Keratinocyte (primary cell): Measurements from ENCODE around the gene GP9. TPM values are rescaled to one million over a fixed set of nuclear protein-coding genes. Genes with fewer than 3 reads are reported as not detected.

Experiments
- DNase-seq: peaks from one replicate; pipeline ENCODE4 v3.0.0-alpha.2; 2011; ENCODE audit warnings: low read depth, missing footprints, low spot score
- FAIRE-seq: peaks from 2 replicates; lab custom pipeline; 2011; peaks lifted over from hg19 to GRCh38; lab: Jason Lieb, UNC
- H2AFZ ChIP-seq: 2 replicates; pipeline ENCODE4 v1.6.0; 2012; ENCODE audit warnings: low read length, control low read depth, inconsistent platforms; ENCODE audit not compliant: control insufficient read depth
- H3K27ac ChIP-seq: 2 replicates; pipeline ENCODE4 v1.5.1; 2011; ENCODE audit warnings: low read length; ENCODE audit not compliant: control insufficient read depth, insufficient read depth
- H3K27me3 ChIP-seq: 3 replicates; pipeline ENCODE4 v1.6.0; 2011; ENCODE audit warnings: low read length; ENCODE audit not compliant: control insufficient read depth, insufficient read depth; ENCODE audit errors: extremely low read depth
- H3K36me3 ChIP-seq, 2 experiments: 2 replicates in 1 of 2; 3 replicates in 1 of 2; pipeline ENCODE4 v1.5.1; 2011; ENCODE audit warnings: low read length in 2 of 2, mild to moderate bottlenecking in 1 of 2; ENCODE audit not compliant: control insufficient read depth in 2 of 2, insufficient read depth in 2 of 2; ENCODE audit errors: extremely low read depth in 1 of 2
- H3K4me1 ChIP-seq: 3 replicates; pipeline ENCODE4 v1.5.1; 2011; ENCODE audit warnings: low read length; ENCODE audit not compliant: control insufficient read depth, insufficient read depth; ENCODE audit errors: extremely low read depth
- H3K4me2 ChIP-seq: 3 replicates; pipeline ENCODE4 v1.6.0; 2011; ENCODE audit warnings: low read depth, low read length; ENCODE audit not compliant: control insufficient read depth, insufficient read depth; ENCODE audit errors: extremely low read depth
- H3K4me3 ChIP-seq, 3 experiments: fragments of 200-600 bp in 1 of 3; sonication (generic) in 1 of 3; 2 replicates in 2 of 3; 3 replicates in 1 of 3; pipeline ENCODE4 v1.5.1; 2011 to 2016; ENCODE audit warnings: low read length in 3 of 3, mild to moderate bottlenecking in 3 of 3, control low read depth in 2 of 3, inconsistent platforms in 1 of 3, low read depth in 1 of 3, mixed read lengths in 1 of 3, mixed run types in 1 of 3, moderate library complexity in 1 of 3; ENCODE audit not compliant: control insufficient read depth in 2 of 3, insufficient read depth in 2 of 3; ENCODE audit errors: extremely low read depth in 1 of 3
- H3K79me2 ChIP-seq: 2 replicates; pipeline ENCODE4 v1.6.0; 2012; ENCODE audit warnings: low read length; ENCODE audit not compliant: control insufficient read depth, insufficient read depth
- H3K9ac ChIP-seq: 3 replicates; pipeline ENCODE4 v1.6.0; 2011; ENCODE audit warnings: low read length; ENCODE audit not compliant: control insufficient read depth, insufficient read depth; ENCODE audit errors: extremely low read depth
- H3K9me1 ChIP-seq: 3 replicates; pipeline ENCODE4 v1.6.0; 2011; ENCODE audit warnings: low read length; ENCODE audit not compliant: control insufficient read depth, insufficient read depth; ENCODE audit errors: extremely low read depth
- H3K9me3 ChIP-seq: 2 replicates; pipeline ENCODE4 v1.5.1; 2012; ENCODE audit warnings: low read depth, low read length; ENCODE audit not compliant: control insufficient read depth
- H4K20me1 ChIP-seq: 3 replicates; pipeline ENCODE4 v1.6.0; 2011; ENCODE audit warnings: low read length; ENCODE audit not compliant: control insufficient read depth, insufficient read depth; ENCODE audit errors: extremely low read depth
- CTCF ChIP-seq, 3 experiments: IDR thresholded peaks in 1 of 3; conservative IDR thresholded peaks in 1 of 3; optimal IDR thresholded peaks in 1 of 3; 2 replicates in 2 of 3; 3 replicates in 1 of 3; pipeline versions ENCODE3 to v1.5.1; 2011; ENCODE audit warnings: low read length in 3 of 3, mild to moderate bottlenecking in 3 of 3, moderate library complexity in 2 of 3, control low read depth in 1 of 3, inconsistent platforms in 1 of 3; ENCODE audit not compliant: insufficient read depth in 2 of 3; ENCODE audit errors: extremely low read depth in 1 of 3
- EZH2 ChIP-seq: IDR thresholded peaks from one replicate; pipeline ENCODE4 v1.6.1; 2012; ENCODE audit warnings: inconsistent platforms, mild to moderate bottlenecking, low read length, moderate library complexity
- dilution Hi-C: fragments of 300-500 bp; cut with MboI; formaldehyde crosslinking; loops from one replicate; pipeline ENCODE4 v1.7.0; 2020; ENCODE audit warnings: low sequenced_read_pairs; ENCODE audit not compliant: extremely low pct_ligation_motif_present
- polyA plus RNA-seq, 5 experiments: library from polyadenylated mRNA; depleted of rRNA in 3 of 5; stranded (reverse) in 3 of 5; stranded (forward) in 1 of 5; unstranded in 1 of 5; fragments of >200 nt; gene quantifications; 1 replicate in 1 of 5; 2 replicates in 3 of 5; 3 replicates in 1 of 5; pipeline versions ENCODE4 v1.2.1 to v1.2.3, GENCODE V29; 2011 to 2012; ENCODE audit warnings: missing spikeins in 2 of 5, low read depth in 1 of 5, low replicate concordance in 1 of 5

Gene GP9
- polyA plus RNA-seq, 1 donor (not counting 4 experiments of a cell fraction or from before 2014, with no cell fraction given), result not detected

GRCh38 chr3:129031476-129032215, 28.9 kb upstream of the GP9 start:
- Histone ChIP-seq H3K27ac (no peak overlapping the region), H3K9ac (no peak overlapping the region), H2AFZ (no peak overlapping the region), H3K4me1 (peaks cover 2% of the 10 kb centered on the region), H4K20me1 (no peaks in the 10 kb centered on the region), H3K4me2 (no peak overlapping the region), H3K9me1 (no peaks in the 10 kb centered on the region), H3K79me2 (no peaks in the 10 kb centered on the region), H3K36me3 (no peaks in the 10 kb centered on the region), H3K9me3 (no peaks in the 10 kb centered on the region), H3K27me3 (peaks cover 3% of the 10 kb centered on the region), H3K4me3 (no peak overlapping the region)
- dilution Hi-C loops, result no loop called here
- no peak for DNase-seq
- no peak for FAIRE-seq
- TF ChIP-seq EZH2 (no peak), CTCF (optimal IDR thresholded peaks at IDR 0.05 in 1 of 3, IDR thresholded peaks at IDR 0.05 in 1 of 3, conservative IDR thresholded peaks at IDR 0.05 in 1 of 3; ENCODE audit: extremely low read depth in 1 of 3, insufficient read depth in 2 of 3, low read length in 3 of 3) (no peak)

- Histone ChIP-seq H3K9me3 (no peaks in the 10 kb centered on the region), H3K27me3 (peaks cover 3% of the 10 kb centered on the region), H3K36me3 (no peaks in the 10 kb centered on the region), H3K4me1 (no peaks in the 10 kb centered on the region), H3K79me2 (no peaks in the 10 kb centered on the region), H3K9me1 (no peaks in the 10 kb centered on the region), H3K27ac (no peak overlapping the region), H3K4me2 (no peak overlapping the region), H3K9ac (no peak overlapping the region), H3K4me3 (no peak overlapping the region), H4K20me1 (no peaks in the 10 kb centered on the region), H2AFZ (no peak overlapping the region)
- dilution Hi-C loops, result no loop called here
- DNase-seq (no peak), FAIRE-seq (no peak)
- no peak for TF ChIP-seq EZH2
- TF ChIP-seq CTCF (optimal IDR thresholded peaks at IDR 0.05 in 1 of 3, IDR thresholded peaks at IDR 0.05 in 1 of 3, conservative IDR thresholded peaks at IDR 0.05 in 1 of 3; ENCODE audit: extremely low read depth in 1 of 3, insufficient read depth in 2 of 3, low read length in 3 of 3), result no peak
These were observed 27.9 kb upstream of the GP9 start for GRCh38 chr3:129032716-129033115.
